Endodermal cell (in vitro differentiated cells): ENCODE measurements around the gene FAF1. TPM values are rescaled to one million over a fixed set of nuclear protein-coding genes. Genes with fewer than 3 reads are reported as not detected.

ENCODE experiments used
- DNase-seq: peaks from one replicate; pipeline ENCODE4 v3.0.0-alpha.2; 2017
- H3K27ac ChIP-seq: 2 replicates; pipeline ENCODE4 v1.5.1; 2013; ENCODE audit warnings: mild to moderate bottlenecking, low read depth, low read length, moderate library complexity
- H3K27me3 ChIP-seq: 2 replicates; pipeline ENCODE4 v1.6.1; 2013; ENCODE audit warnings: mild to moderate bottlenecking, low read length, moderate library complexity; ENCODE audit not compliant: insufficient read depth, control insufficient read depth, poor library complexity, severe bottlenecking
- H3K36me3 ChIP-seq: 2 replicates; pipeline ENCODE4 v1.7.0; 2013; ENCODE audit warnings: mild to moderate bottlenecking, low read length, moderate library complexity; ENCODE audit not compliant: control insufficient read depth, insufficient read depth
- H3K4me1 ChIP-seq: one replicate; pipeline ENCODE4 v1.7.0; 2013; ENCODE audit warnings: low read length; ENCODE audit not compliant: control insufficient read depth, insufficient read depth
- H3K4me3 ChIP-seq: 2 replicates; pipeline ENCODE4 v1.5.1; 2013; ENCODE audit warnings: mild to moderate bottlenecking, low read length, moderate library complexity
- H3K9ac ChIP-seq: 2 replicates; pipeline ENCODE4 v1.6.1; 2013; ENCODE audit warnings: mild to moderate bottlenecking, low read length, moderate library complexity; ENCODE audit not compliant: poor library complexity, severe bottlenecking; ENCODE audit errors: extremely low read depth
- H3K9me3 ChIP-seq: 2 replicates; pipeline ENCODE4 v1.6.1; 2013; ENCODE audit warnings: mild to moderate bottlenecking, low read length, moderate library complexity; ENCODE audit not compliant: control insufficient read depth
- H3K27ac Mint-ChIP-seq: 2 replicates; pipeline ENCODE4 v1.8.0; 2020; ENCODE audit warnings: mixed read lengths
- H3K27me3 Mint-ChIP-seq: 2 replicates; pipeline ENCODE4 v1.8.0; 2021; ENCODE audit warnings: mild to moderate bottlenecking, mixed read lengths; ENCODE audit not compliant: insufficient read depth
- H3K36me3 Mint-ChIP-seq: 2 replicates; pipeline ENCODE4 v1.8.0; 2020; ENCODE audit warnings: low read depth, mixed read lengths
- H3K4me1 Mint-ChIP-seq: 2 replicates; pipeline ENCODE4 v1.8.0; 2020; ENCODE audit warnings: mixed read lengths
- H3K4me3 Mint-ChIP-seq: 2 replicates; pipeline ENCODE4 v1.8.0; 2020; ENCODE audit warnings: mild to moderate bottlenecking, moderate library complexity, mixed read lengths
- H3K9me3 Mint-ChIP-seq: 2 replicates; pipeline ENCODE4 v1.8.0; 2020; ENCODE audit warnings: mild to moderate bottlenecking, mixed read lengths
- CTCF ChIP-seq: fragments of 200-600 bp; sonication (generic); conservative IDR thresholded peaks from 2 replicates; pipeline ENCODE4 v1.5.0; 2021; ENCODE audit warnings: antibody characterized with exemption, mild to moderate bottlenecking
- WGBS, 2 experiments: methylation state at CpG; one replicate each; pipeline versions ENCODE4 v1.1.5 to v1.1.7; 2013; ENCODE audit warnings: missing lambda C conversion rate in 2 of 2, mixed read lengths in 1 of 2; ENCODE audit not compliant: insufficient coverage in 1 of 2, insufficient read length in 1 of 2; 5-methylcytosine and 5-hydroxymethylcytosine counted together
- total RNA-seq, 2 donors: library from RNA; stranded (reverse); fragmentation: NEBNext Ultra II Directional in 1 of 2; extraction: Animal tissue kit (Norgen Biotek cat#: 25700) in 1 of 2; gene quantifications; 2 replicates in 1 of 2; 3 replicates in 1 of 2; pipeline ENCODE4 v1.2.1, GENCODE V29; 2021

Gene FAF1
- total RNA-seq, 2 donors from 2014 or later, result 76.4 to 94.4 TPM

- Histone ChIP-seq H3K27me3 (no peaks in the 10 kb centered on the region), H3K4me3 (no peak overlapping the region), H3K4me1 (no peaks in the 10 kb centered on the region), H3K36me3 (peaks cover 18% of the 10 kb centered on the region), H3K9me3 (peaks cover under 1% of the 10 kb centered on the region), H3K27ac (no peak overlapping the region), H3K9ac (no peak overlapping the region)
- H3K27ac Mint-ChIP-seq, result no peak overlapping the region
- no peak overlapping the region for H3K4me3 Mint-ChIP-seq
- peaks cover 1% of the 10 kb centered on the region for H3K9me3 Mint-ChIP-seq
- H3K4me1 Mint-ChIP-seq, result no peaks in the 10 kb centered on the region
- peaks cover 20% of the 10 kb centered on the region for H3K36me3 Mint-ChIP-seq
- H3K27me3 Mint-ChIP-seq, result no peaks in the 10 kb centered on the region
- DNase-seq, result no peak
- TF ChIP-seq CTCF, result no peak
Observed at GRCh38 chr1:50491142-50491541, 468.9 kb downstream of the FAF1 start.

DNA sequence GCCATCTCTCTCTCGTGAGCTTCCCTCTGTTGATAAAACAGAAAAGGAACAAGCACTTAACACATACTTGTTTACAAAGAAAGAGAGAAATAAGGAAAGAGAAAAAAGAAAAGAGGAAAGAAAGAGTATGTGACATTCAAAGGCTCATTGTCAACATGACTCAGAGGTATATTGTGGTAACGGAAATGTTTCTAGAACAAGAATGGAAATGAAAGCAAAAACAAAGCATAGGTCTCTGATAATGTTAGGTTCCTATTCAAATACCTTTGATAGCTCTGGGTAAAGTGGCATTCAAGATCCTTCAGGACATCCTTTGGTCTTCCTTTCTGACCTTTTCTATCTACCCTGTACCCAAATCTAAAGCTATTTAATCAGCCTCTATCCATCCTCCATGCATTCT is 469.4 kb downstream of the FAF1 start:
- H3K9me3 ChIP-seq, result no peaks in the 10 kb centered on the region
- no peak for DNase-seq
- H3K27me3 Mint-ChIP-seq, result no peaks in the 10 kb centered on the region
- H3K4me3 Mint-ChIP-seq, result no peak overlapping the region
- H3K27me3 ChIP-seq, result no peaks in the 10 kb centered on the region
- WGBS, 2 experiments, result 94 to 100% methylated on average over 1 to 2 of the region's 2 CpGs
- H3K27ac Mint-ChIP-seq, result no peak overlapping the region
- peaks cover 15% of the 10 kb centered on the region for H3K36me3 ChIP-seq
- TF ChIP-seq CTCF, result no peak
- H3K27ac ChIP-seq, result no peak overlapping the region
- no peaks in the 10 kb centered on the region for H3K9me3 Mint-ChIP-seq
- H3K4me3 ChIP-seq, result no peak overlapping the region
- peaks cover 21% of the 10 kb centered on the region for H3K36me3 Mint-ChIP-seq
- no peak overlapping the region for H3K9ac ChIP-seq
- H3K4me1 ChIP-seq, result no peaks in the 10 kb centered on the region
- no peaks in the 10 kb centered on the region for H3K4me1 Mint-ChIP-seq

- Mint-ChIP-seq H3K27ac (no peak overlapping the region), H3K27me3 (no peaks in the 10 kb centered on the region), H3K36me3 (peaks cover 21% of the 10 kb centered on the region), H3K4me1 (no peaks in the 10 kb centered on the region), H3K4me3 (no peak overlapping the region), H3K9me3 (no peaks in the 10 kb centered on the region)
- Histone ChIP-seq H3K4me1 (no peaks in the 10 kb centered on the region), H3K27ac (no peak overlapping the region), H3K4me3 (no peak overlapping the region), H3K9ac (no peak overlapping the region), H3K36me3 (peaks cover 15% of the 10 kb centered on the region), H3K9me3 (no peaks in the 10 kb centered on the region), H3K27me3 (no peaks in the 10 kb centered on the region)
- WGBS, 2 experiments, result 75 to 100% methylated on average over 1 of the region's 1 CpG
- TF ChIP-seq CTCF, result no peak
- no peak for DNase-seq
Observed at GRCh38 chr1:50488876-50489275, 471.2 kb downstream of the FAF1 start.
